NCI-H2171 (cell line): ENCODE data around the gene ILKAP.
A peak's percentile ranks its signal among the peaks of the same experiment; 100 is the strongest.

Experiments
- DNase-seq: peaks from one replicate; lab custom pipeline; 2025; lab: John Stamatoyannopoulos, UW

Gene ILKAP

DNA sequence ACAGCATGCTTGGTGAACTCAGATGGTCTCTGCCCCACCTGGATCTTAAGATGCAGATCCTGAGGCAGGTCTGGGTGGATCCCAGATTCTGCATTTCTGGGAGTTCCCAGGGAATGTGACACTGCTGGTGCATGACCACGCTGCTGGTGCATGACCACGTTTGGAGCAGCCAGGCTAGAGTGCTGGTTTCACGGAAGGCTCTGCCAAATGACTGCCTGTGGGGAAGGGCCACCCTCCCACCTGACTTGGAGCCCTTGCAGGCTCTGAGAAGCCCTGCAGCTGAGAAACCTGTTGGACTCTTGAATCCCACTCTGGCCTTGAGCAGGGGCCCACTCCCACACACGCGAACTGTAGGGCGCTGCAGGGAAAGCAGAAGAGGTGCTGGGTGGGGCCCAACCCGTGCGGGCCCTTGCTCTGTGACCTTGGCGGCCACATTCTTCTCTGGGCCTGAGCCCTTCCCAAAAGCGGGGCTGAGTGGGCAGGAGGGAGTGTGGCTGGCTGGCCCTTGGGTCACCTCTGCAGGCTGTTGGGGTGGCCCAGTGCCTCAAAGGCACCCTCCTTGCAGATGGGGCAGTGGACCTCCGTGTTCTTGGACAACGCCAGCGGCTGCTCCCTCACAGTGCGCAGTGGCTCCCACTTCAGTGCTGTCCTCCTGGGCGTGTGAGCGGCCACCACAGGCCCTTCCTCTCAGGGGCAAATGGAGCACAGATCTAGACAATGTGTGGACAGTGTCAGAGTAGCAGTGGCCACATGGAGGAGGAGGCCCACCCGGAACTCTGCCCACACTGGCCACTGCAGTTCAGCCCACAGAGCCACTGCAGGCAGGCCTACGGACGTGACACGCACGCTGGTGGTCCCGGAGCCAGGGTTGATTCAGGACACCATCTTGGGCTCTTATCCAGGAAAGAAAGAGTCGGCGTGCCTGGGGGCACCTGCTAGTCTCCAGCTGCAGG, 36.8 kb downstream of the ILKAP start:
- DNase-seq, result no peak

DNA sequence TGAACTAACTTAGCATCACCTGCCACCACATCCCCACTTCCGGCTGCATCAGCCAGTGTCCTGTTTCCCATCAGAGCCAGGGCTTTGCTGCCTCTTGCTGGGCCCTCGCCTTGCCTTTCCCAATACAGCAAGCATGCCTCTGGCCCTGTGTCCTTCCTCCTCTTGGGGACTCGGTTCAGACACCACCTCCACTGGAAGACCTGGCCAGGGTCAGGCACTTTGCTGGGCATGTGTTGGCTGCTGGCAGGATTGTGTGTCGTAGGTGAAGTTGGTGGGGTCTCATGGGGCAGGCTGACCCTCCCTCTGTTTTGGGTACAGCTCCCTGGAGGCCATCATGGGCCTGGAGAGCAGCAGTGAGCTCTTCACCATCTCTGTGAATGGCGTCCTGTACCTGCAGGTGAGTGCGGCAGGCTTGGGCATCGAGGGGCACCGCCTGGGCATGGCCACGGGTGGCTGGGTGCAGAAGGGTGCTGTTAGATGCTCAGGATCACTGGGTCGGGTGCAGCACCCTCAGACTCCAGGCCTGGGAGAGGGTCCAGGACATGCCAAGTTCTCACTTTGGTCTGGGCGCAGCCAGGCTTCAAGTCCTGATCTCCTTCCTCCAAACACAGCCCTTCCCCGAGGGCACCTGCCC, 38.1 kb downstream of the ILKAP start:
- no peak for DNase-seq

DNA sequence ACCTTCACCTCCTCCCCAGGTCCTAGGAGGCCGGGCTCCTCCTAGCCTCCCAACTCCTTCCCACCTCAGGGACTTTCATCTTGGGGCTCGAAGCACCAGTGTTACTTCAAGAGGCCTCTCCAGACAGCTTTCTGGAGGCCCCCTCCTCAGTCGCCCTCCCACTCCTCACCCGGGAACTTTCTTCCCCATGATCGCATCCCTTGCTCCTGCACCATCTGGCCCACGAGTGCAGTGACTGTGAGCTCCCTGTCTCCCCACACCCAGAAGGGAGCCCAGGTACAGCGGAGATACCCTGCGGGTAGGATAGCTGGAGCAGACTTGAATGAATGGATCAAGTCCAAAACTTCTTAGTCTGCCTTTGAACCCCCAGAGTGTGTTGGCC, 38.6 kb downstream of the ILKAP start:
- no peak for DNase-seq

DNA sequence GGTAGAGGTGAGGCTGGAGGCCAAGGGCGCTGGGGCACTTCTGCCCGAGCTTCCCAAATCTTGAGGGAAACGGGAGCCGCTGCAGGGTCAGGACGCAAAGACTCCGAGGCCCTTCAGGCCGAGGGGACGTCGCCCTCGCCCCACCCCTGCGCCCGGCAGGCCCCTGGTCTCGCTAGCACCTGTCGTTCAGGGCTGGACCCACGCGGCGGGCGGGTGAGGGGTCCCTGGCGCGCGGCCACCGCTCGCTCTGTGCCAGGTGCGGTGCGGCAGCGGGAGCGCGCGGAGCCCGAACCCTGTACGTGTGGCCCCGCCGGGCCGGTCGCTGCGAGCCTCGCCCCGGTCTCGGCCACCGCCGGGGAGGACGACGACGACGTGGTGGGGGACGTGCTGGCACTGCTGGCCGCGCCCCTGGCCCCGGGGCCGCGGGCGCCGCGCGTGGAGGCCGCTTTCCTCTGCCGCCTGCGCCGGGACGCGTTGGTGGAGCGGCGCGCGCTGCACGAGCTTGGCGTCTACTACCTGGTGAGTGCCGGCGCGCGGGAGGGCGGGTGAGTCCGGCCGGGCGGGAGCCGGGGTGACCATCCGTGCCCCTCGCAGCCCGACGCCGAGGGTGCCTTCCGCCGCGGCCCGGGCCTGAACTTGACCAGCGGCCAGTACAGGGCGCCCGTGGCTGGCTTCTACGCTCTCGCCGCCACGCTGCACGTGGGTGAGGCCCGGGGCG, 39.9 kb downstream of the ILKAP start:
- DNase-seq, result no peak

DNA sequence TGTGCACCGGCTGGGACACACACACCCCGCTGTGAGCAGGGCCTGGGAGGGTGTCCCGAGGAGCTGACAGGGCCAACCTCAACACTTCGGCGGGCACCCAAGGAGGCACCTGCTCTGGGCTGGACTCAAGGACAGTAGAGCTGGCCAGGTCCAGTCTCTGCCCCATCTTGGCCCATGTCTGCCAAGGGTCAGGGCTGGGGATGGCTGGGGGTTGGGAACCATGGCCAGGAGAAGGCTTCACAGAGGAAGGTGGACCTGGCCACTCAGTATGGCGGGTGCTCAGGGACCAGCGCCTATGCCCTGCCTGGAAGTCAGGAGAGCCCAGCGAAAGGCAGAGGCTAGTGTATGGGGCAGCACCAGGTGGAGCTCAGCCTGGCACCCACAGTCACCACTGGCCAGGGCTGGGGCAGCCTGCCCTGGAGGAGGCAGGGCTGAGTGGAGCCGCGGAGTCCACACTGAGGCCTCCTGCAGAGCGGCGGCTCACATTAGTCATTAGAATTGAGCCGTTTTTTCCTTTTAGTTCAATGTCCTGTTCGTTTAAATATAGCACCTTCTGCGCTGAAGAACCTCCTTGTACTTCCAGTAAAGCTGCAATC, 40.6 kb downstream of the ILKAP start:
- DNase-seq, result no peak

DNA sequence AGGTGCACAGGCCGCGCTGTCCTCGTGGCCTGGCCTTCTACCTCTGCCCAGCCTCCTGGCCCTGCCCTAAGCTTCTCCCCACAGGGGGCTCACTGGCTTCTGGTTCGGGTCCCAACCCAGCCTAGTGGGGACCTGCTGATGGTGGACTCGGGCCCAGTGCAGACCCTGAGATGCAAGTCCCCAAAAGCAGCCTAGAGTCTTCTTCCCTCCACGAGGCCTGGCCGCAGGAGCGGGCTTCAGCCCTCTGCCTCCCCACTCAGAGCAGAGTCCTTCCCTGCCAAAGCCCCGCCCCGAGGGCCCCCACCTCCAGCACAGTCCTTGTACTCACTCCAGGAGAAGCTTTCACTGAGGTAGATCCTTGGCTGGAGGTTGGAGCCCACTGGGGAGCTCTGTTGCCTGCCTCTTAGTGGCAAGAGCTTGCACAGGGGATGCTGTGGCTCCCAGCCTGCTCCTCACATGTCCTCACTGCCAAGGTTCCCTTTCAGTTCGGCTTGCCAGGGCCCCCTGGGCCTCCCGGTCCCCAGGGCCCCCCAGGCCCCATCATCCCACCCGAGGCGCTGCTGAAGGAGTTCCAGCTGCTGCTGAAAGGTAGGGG, 41.1 kb downstream of the ILKAP start:
- no peak for DNase-seq

DNA sequence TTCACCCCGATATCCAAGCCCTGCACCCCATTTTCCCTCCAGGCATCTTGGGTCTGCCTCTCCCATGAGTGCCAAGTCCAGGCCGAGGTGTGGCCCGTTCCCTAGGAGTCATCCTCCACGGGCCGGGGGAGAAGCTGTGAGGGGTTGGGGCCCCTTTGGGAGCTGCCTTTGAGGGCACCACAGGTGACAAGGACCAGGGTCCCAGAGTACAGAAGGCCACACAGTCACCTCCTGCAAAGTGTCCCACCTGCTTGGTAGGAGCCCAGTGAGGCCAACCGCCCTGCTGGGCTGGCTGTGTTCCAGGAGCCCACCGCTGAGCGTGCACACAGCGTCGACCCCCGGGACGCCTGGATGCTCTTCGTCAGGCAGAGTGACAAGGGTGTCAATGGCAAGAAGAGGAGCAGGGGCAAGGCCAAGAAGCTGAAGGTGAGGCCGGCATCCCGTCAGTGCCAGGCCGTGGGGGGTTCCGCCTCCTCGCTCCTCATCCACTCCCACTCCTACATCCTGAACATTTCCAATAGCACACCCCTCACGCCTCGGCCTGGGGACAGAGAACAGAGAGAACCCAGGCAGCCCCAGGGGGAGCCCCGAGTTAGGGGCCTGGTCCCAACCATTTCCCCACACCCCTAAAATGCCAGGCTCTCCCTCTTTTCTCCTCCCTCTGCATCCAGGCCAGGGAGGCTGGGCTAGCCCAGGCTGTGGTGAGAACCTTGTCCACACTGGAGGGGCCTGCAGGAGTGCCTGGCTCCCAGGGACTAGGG, 42.0 kb downstream of the ILKAP start:
- DNase-seq, result no peak

DNA sequence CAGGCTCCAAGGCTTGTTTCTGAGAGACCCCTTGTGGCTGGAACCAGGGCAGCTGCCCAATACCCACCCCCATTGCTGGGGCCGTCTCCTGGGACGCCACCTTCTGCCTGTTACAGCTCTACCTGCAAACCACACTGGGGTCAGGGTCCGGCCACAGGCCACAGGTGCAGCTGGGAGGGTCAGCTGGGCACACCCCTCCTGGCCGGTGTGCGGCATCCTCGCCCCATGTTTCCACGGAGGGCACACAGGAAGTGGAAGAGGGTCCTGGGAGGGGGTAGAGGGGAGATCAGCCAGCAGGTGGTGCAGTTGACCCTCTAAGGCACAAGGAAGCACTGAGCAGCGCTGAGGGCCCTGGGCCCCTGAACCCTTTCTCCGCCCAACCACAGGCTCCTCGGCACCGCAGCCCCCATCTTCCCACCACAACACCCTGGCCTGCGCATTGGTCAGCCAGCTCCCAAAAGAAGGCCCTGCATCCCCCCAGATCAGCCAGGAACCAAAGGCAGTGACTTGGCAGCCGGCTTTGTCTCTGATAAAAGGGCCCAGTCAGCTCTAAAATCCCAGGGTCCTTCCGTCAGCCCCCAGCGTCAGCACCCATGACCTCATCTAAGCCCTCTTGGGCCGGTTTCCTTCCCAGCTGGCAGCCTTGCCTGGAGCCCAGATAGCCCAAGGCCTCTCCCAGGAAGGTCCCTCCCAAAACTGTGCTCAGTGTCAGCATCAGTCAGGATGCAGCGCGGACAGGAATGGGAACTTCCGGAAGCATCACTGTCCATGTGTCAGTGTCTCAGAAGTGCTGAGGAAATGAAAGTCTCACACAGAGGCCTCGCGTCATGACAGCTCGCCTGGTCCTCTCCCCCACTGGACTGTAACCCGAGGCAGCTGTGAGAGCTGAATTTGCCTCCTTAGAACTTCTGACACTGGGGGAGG, 43.0 kb downstream of the ILKAP start:
- DNase-seq, result no peak

DNA sequence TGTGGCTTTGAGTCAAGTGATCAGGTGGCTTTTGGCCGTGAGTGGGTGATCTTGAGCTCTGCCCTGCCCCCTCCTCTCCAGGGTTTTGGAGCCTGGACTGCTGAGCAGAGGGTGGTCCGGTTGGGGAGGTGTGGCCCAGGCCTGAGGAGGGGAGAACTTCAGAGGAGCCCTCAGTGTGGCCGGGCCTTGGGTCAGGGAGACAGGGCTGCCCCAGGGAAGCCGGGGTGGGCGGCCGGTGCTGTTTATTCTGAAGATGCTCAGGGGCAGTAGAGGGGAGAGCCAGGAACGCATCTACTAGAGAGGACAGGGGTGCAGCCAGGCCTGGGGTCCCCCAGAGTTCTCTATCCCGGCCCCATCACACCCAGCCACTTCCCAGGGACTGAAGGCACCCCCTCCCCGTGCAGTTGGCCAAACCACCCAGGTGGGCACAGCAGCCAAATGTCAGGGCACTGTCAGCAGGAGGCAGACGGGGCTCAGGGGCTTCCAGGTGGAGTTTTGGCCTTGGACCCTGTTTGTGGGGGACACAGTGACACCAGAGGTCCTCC, 43.8 kb downstream of the ILKAP start:
- no peak for DNase-seq

DNA sequence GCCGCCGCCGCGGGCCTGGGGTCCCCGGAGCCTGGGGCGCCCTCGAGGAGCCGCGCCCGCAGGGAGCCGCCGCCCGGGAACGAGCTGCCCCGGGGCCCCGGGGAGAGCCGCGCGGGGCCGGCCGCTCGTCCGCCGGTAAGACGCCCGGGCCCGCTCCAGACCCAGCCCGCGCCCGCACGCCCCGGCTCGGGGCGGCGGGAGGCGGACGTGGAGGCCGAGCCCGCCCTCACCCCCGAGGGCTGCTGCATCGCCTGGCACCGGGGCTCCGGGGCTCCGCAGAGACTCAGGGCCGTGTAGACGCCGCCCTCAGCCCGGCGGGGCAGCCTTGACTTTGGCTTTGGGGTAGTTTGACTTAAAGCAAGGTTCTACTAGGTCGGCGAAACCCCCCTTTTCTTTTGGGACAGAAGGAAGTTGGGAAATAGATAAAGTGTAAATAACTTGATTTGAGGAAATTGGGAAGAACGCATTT, 44.4 kb downstream of the ILKAP start:
- no peak for DNase-seq

DNA sequence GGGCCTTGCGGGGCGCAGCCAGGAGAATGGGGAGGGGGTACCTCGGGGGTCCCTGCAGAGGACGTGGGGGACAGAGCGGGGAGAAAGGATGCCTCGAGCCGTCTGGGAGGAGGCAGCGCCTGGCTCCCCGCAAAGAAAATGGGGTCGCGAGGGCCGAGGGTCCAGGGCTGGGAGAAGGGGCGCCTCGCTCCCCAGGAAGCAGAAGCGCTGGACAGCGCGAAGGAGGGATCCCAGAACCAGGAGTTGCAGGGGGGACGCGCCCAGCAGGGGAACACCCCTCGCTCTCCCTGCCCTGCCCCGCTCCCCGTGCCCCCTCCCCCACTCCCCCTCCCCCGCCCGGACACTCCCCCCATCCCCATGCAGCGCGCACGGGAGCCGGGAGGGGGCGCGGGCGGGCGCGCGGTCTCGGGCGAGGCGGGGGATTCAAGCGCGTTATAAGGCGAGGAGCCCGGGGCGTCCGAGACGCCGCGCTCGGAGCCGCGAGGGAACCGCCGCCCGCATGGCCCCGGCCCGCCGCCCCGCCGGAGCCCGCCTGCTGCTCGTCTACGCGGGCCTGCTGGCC, 44.9 kb downstream of the ILKAP start, which contains the start of gene ERFE:
ERFE (plus strand) TSS at position 462 of the 562 bp plus-strand sequence; CDS start at position 500, 38 bp downstream.
- peak; percentile 26 for DNase-seq

DNA sequence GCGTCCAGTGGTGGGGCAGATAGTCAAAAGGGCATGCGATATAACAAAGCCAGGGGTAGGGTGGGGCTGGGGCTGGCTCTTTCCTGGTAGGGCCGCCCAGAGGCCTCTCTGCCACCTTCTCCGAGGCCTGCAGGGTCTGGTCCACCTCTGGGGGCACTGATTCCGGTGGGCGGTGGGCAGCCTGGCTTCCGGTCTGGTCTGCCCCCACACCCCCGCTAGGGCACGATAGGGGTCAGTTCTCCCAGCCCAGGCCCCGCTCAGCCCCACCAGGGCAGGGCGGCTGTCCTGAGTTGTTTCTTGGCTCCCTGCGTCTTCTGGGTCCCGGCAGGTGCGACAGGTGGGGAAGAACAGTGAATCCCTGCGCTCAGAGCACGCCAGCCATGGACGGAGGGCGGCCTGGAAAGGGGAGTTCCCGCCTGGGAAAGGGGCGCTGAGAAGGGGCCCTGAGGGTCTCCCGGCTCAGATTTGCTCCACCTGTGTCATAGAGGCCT, 45.4 kb downstream of the ILKAP start:
- no peak for DNase-seq

DNA sequence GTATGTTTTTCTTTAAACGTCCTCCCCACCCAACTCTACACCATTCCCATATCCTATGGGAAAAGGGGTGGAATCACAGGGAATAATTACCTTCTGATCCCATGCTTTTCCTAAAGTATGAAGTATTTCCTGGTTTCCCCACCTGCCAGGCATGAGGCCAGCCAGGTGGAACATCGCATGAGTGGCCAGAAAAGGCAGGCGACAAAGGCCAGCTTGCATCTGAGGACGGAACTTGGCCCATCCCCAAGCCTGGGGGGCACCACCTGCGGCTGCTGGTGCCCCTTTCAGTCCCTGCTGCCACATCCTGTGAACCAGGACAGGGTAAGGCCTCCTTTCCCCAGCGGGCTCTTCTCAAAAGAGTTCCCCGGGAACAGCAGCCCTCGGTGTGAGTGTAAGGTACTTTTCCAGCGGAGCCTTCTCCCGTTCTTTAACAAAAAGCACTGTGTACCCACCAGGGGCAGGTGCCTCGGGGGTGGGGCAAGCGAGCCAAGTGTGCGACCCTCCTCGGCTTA, 45.9 kb downstream of the ILKAP start:
- no peak for DNase-seq

DNA sequence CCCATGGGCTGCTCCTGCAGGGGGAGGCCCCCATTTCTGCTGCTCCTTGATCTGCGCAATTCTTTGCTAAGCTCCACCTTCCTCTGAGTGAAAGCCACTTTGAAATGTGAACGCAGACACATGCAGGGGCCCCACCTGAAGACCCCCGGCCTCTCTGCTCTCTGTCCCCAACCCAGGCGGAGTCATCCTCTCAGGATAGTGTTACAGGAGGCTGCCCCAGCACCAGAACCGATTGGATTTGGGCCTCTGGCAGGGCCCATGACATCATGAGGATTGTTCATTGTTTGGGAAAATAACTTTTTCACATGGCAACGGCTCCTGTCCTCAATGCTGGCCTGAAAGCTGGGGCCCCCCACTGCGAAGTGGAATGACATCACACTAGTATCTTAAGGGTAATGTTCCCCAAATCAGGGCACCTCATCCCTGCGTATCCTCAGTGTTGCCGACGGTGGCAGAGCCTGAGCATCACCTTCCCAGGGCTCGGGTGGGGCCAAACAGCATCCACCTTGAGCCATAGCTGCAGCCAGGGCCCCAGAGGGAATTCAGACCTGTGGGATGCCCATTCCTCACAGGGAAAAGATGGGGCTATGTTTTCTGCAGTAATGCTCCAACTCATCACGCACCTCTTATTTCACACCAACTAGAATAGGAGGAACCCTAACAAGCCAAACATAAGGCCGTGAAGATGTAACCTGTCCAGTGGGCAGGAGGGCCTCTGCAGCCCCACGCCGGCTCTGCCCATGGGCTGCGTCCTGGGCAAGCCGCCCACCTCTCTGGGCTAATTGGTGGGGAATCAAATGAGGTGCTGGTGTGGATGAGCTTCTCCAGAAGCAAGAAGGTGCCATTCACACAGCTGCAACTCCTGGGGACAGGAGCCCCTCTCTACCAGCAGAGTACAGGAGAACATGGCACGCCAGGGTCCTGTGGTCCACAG, 47.5 kb downstream of the ILKAP start:
- DNase-seq, result no peak

DNA sequence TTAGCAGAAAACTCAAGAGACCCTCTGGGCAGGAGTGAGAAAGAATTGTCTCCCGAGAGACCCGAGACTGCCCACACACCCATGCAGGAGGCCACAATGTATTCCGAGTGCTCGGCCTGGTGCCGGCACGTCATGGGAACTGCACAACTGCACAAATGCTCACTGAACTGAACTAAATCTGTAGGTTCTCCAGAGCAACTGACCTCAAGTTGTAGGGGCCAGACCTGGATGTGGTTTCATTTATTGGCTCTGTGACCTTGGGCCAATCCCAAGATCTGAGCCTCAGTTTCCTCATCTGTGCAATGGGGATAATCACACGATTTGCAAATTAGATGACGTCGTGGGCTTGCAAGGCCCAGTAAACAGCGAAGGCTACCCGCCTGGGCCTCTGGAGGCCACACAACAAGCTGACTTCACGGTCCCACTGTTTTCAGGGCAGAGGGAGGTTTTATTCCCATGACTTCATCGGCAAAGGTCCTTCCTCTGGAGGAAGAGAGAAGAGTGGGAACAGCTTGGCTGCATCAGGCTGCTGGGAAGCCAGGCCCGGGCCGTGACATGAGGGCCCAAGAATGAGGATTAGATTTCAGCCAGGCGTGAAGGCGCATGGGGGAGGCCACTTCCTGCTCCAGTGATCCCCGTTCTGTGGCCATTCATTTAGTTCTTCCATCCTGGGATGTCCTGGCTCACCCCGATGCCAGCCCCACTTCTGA, 48.3 kb downstream of the ILKAP start:
- no peak for DNase-seq

DNA sequence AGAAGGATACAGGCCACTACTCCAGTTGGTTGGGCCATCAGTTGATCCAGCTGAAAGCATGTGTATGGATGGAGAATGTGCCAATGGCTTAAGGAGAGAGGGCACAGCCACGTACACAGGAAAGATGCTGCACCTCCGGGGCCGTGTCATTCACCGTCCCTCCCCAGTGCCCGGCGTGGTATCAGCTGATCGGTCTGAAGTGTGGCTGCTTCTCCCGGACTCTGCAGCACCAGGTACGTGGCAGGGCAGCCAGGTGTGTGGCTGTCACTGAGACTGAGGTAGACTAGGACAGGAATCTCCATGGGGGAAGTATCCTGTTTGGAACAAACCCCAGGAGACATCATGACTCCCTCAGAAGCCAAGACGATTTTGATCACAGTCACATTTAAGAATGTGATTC, 48.9 kb downstream of the ILKAP start:
- DNase-seq, result no peak
